SK-N-MC (cell line): ENCODE data around the gene THEMIS2.

Experiments
- EZH2 ChIP-seq: fragments of 200-600 bp; sonication (generic); IDR thresholded peaks from one replicate; pipeline ENCODE4 v1.6.1; 2017; ENCODE audit warnings: antibody characterized with exemption
- POLR2AphosphoS5 ChIP-seq: IDR thresholded peaks from 2 replicates; pipeline ENCODE4 v1.6.1; 2012; ENCODE audit warnings: mild to moderate bottlenecking, low read depth, low read length, borderline replicate concordance

DNA sequence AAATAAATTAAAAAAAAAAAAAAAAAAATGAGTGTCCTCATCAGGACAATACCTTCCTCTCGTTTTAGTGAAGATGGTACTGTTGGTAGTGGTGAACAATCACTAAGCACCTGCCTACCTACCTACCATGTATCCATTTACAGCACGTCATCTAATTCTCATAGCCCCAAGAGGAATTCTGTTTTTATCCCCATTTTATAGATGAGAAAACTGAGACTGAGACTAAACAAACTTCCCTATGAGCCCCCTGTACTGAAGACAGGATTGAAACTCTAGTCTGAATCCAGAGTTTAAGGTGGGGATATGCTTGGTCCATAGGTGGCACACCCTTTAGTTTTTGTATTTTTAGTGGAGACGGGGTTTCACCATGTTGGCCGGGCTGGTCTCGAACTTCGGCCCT lies 17.3 kb upstream of the THEMIS2 start:
- TF ChIP-seq POLR2AphosphoS5 (no peak), EZH2 (no peak)
